ENCODE data around the gene FBLN5. TPM values are rescaled to one million over a fixed set of nuclear protein-coding genes. Genes with fewer than 3 reads are reported as not detected.

The FBLN5 gene
- total and polyA plus RNA-seq, 2 experiments from 2014 or later: 0.74 to 1.9 TPM

DNA sequence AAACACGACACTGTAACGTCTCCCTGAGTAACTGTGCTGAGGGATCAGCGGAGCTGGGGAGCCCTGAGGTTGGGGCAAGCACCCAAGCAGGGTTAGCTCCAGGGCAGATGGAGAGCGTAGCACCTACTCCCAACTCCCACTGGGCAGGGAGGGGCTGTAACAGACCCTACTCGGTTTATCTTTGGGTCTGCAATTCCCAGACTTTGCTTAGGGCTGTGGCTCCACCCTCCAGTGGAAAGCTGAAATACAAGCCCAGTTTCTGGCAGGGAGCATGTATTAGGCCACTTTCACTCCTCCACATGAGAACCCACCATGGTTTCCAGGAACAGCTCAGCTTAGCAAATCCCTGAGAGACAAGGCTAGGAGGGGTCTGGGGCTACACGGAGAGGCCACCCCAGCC, 62.8 kb downstream of the FBLN5 start:
- Histone ChIP-seq H3K4me3 (no peak overlapping the region), H3K4me1 (ENCODE audit: low read depth) (no peaks in the 10 kb centered on the region), H3K36me3 (no peaks in the 10 kb centered on the region), H3K9me3 (ENCODE audit: low read depth) (no peaks in the 10 kb centered on the region), H3K27me3 (no peaks in the 10 kb centered on the region), H3K27ac (no peak overlapping the region)
- peak in 1 of 2 donors; percentile 59 for DNase-seq (ENCODE audit: low read depth in 1 of 2, low spot score in 1 of 2)
- TF ChIP-seq, protein P1, sequence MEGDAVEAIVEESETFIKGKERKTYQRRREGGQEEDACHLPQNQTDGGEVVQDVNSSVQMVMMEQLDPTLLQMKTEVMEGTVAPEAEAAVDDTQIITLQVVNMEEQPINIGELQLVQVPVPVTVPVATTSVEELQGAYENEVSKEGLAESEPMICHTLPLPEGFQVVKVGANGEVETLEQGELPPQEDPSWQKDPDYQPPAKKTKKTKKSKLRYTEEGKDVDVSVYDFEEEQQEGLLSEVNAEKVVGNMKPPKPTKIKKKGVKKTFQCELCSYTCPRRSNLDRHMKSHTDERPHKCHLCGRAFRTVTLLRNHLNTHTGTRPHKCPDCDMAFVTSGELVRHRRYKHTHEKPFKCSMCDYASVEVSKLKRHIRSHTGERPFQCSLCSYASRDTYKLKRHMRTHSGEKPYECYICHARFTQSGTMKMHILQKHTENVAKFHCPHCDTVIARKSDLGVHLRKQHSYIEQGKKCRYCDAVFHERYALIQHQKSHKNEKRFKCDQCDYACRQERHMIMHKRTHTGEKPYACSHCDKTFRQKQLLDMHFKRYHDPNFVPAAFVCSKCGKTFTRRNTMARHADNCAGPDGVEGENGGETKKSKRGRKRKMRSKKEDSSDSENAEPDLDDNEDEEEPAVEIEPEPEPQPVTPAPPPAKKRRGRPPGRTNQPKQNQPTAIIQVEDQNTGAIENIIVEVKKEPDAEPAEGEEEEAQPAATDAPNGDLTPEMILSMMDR (IDR thresholded peaks at IDR 0.05; ENCODE audit: low read depth, low read length): no peak

GRCh38 chr14:91883753-91884152, 63.7 kb downstream of the FBLN5 start:
- H3K36me3 ChIP-seq: no peaks in the 10 kb centered on the region
- no peaks in the 10 kb centered on the region for H3K27me3 ChIP-seq
- TF ChIP-seq, protein P1 (IDR thresholded peaks at IDR 0.05; ENCODE audit: low read depth, low read length): no peak
- H3K4me3 ChIP-seq: no peak overlapping the region
- no peaks in the 10 kb centered on the region for H3K9me3 ChIP-seq (ENCODE audit: low read depth)
- no peaks in the 10 kb centered on the region for H3K4me1 ChIP-seq (ENCODE audit: low read depth)
- DNase-seq (ENCODE audit: low read depth in 1 of 2, low spot score in 1 of 2): peak in 1 of 2 donors; percentile 66
- H3K27ac ChIP-seq: no peak overlapping the region

DNA sequence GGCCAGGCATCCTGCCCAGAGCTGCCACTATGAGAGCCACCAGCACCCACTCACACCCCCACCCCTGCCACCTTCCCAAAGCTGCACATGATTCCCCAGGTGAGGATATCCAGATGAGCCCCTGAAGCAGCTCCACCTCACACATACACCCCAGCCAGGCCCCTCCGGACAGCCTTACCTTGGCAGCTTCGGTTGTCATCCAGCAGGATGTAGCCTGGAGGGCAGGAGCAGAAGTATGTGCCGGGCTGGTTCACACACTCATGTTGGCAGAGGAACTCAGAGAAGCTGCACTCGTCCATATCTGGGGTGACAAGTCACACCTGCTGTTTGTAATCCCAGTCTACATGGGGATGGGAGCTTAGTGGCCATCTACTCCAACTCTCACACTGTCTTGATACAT, 64.7 kb downstream of the FBLN5 start:
- no peaks in the 10 kb centered on the region for H3K27me3 ChIP-seq
- DNase-seq (ENCODE audit: low read depth in 1 of 2, low spot score in 1 of 2): no peak

GRCh38 chr14:91882369-91882768, 65.1 kb downstream of the FBLN5 start:
- no peak for DNase-seq (ENCODE audit: low read depth in 1 of 2, low spot score in 1 of 2)
- H3K27me3 ChIP-seq: no peaks in the 10 kb centered on the region
- H3K4me3 ChIP-seq: no peak overlapping the region
- no peaks in the 10 kb centered on the region for H3K36me3 ChIP-seq
- H3K9me3 ChIP-seq (ENCODE audit: low read depth): no peaks in the 10 kb centered on the region
- TF ChIP-seq, protein P1 (IDR thresholded peaks at IDR 0.05; ENCODE audit: low read depth, low read length): no peak
- no peaks in the 10 kb centered on the region for H3K4me1 ChIP-seq (ENCODE audit: low read depth)
- no peak overlapping the region for H3K27ac ChIP-seq

More for the DNA sequence above, 64.7 kb downstream of the FBLN5 start:
- no peaks in the 10 kb centered on the region for H3K9me3 ChIP-seq (ENCODE audit: low read depth)
- no peaks in the 10 kb centered on the region for H3K36me3 ChIP-seq
- H3K4me1 ChIP-seq (ENCODE audit: low read depth): no peaks in the 10 kb centered on the region
- H3K4me3 ChIP-seq: no peak overlapping the region
- TF ChIP-seq, protein P1 (IDR thresholded peaks at IDR 0.05; ENCODE audit: low read depth, low read length): no peak
- H3K27ac ChIP-seq: no peak overlapping the region

GRCh38 chr14:91879196-91879595, 68.3 kb downstream of the FBLN5 start:
- Histone ChIP-seq H3K36me3 (no peaks in the 10 kb centered on the region), H3K27me3 (no peaks in the 10 kb centered on the region)
- DNase-seq (ENCODE audit: low read depth in 1 of 2, low spot score in 1 of 2): no peak

More at GRCh38 chr14:91879196-91879595, 68.3 kb downstream of the FBLN5 start:
- Histone ChIP-seq H3K27ac (no peak overlapping the region), H3K4me3 (no peak overlapping the region), H3K4me1 (ENCODE audit: low read depth) (no peaks in the 10 kb centered on the region), H3K9me3 (ENCODE audit: low read depth) (no peaks in the 10 kb centered on the region)
- TF ChIP-seq, protein P1 (IDR thresholded peaks at IDR 0.05; ENCODE audit: low read depth, low read length): no peak

Measured in cardiac muscle cell (in vitro differentiated cells and primary cell).